GM19372 (cell line): ENCODE measurements around the gene TRIM9.
"Not testable (repeated sequence)": the region's sequence is repeated elsewhere in the genome, so short reads cannot be mapped to it uniquely, and the experiment has no call there.

Experiments used
- ATAC-seq: cut with Tn5 transposase; IDR thresholded peaks from one replicate; pipeline ENCODE4 v1.9.1; 2021; ENCODE audit warnings: mild to moderate bottlenecking, low read depth, moderate library complexity; ENCODE audit not compliant: unreplicated experiment

Gene TRIM9

DNA sequence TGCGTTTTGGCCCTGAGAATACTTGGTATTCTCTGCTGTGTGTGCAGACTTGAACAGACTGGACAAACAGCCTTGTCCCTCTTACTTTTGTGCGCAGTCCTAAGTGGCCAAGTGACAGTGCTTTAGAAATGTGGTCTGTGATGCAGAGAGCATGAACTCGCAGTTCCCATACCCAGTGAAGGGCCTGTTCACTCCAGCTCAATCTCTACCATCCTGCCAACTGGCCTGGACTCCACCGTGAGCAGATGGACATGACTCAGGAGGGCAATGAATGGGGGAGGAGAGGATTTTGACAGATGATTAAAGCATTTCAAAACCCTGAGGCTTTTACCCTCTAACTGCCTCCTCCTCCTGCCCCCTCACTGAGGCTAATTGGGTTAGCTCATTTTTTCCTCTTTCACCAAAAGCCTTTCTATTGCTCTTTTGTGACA lies 88.1 kb downstream of the TRIM9 start:
- ATAC-seq, result no peak

DNA sequence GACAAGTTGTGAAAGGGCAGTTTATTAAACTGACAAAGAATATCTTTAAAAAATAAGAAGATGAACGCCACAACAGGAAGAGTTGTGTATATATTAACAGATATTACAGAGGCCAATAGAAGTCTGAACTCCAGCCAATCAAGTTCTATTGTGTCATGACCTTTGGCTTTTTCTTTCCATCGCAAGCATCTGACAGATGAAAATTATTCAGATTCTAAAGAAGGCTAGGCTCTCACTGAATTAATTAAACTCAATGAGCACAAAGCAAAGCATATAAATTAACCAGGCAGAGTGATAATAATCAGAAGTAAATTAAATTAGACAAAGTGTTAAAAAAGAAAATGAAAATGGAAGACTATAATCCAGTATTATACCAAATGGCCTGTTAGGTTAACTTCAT lies 88.6 kb downstream of the TRIM9 start:
- no peak for ATAC-seq

- ATAC-seq, result no peak
Measured at GRCh38 chr14:51004801-51005526, 89.9 kb downstream of the TRIM9 start.

DNA sequence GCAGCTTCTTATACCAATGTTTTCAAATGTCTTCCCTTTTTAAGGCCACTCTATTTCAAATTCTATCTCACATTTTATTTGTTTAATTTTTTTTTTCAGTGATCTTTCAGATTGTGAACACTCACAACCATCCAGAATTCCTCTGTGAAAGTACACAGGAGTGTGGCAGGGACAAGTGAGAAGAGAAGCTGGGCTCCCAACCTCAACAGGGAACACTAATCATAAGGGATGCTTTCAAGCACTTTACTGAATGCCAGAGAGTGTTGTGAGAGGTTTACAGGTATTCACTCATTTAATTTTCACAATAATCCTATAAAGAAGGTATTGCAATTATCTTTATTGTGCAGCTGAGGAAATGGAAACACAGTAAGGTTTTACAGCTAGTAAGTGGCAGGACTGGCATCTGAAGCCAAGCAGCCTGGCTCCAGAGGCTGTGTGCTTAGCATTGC lies 90.5 kb downstream of the TRIM9 start:
- no peak for ATAC-seq

DNA sequence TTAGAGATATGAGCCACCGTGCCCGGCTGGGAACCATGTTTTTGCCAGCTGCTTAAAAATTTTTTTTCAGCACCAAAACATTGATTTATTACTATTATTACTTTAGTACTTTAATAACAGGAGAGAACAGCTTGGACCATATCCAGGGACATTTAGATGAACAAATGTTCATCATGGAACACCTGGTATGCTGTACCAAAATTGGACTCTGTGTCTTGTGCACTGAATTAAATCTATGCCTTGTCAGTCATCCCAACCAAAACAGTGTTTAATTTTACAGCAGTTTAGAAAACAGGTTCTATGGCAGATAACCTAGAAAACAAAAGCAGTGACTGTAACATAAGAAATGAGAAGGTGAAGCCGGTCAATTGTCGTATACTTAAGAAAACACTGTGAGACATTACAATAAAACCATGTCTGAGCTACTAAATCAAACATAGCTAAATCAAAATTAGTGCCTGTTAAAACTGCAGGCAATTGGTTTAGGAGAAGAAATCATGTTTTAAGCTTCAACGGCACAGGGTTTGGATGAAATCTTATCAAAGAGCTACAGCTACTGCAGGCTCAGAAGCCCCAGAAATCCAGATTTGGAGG lies 92.4 kb downstream of the TRIM9 start:
- no peak for ATAC-seq

- ATAC-seq, result no peak
Measured at GRCh38 chr14:51000566-51000965, 94.3 kb downstream of the TRIM9 start.

DNA sequence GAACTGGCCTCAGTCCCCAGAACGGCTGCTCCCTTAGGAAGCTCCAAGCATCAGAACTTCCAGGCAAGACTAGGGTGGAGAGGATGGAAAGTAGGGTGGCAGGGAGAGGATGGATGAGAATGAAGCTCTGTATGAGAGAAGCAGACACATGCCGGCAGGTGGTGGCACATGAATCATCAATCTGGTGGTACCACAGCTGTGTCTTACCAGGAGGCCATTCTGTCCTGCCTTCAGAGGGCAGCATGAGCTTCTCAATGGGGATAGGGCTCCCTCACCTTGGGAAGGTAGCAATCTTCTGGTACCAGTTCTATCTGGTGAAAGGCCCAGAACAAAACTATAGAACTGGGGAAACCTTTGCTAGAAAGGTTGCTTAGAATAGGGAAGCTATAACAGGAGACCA lies 95.2 kb downstream of the TRIM9 start:
- ATAC-seq, result no peak

- ATAC-seq, result no peak
Measured at GRCh38 chr14:50998612-50999011, 96.3 kb downstream of the TRIM9 start.

DNA sequence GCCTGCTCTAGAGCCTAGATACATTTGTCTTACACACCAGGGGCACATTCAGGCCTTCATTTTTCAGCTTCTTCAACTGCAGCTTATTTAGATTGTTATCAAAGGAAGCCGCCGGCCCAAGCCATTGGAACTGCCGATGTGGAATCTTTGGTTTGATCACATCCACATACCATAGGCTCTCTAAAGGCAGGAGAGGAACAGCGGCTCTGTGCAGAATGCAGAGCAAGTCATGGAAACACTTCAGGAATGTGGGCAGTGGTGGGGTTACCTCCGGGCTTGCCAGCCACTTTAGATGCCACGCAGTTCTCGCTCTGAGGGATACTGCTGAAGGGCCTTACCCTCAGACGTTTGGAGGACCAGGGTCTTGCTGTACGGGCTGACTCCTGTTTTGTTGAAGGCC lies 97.2 kb downstream of the TRIM9 start:
- ATAC-seq, result no peak

DNA sequence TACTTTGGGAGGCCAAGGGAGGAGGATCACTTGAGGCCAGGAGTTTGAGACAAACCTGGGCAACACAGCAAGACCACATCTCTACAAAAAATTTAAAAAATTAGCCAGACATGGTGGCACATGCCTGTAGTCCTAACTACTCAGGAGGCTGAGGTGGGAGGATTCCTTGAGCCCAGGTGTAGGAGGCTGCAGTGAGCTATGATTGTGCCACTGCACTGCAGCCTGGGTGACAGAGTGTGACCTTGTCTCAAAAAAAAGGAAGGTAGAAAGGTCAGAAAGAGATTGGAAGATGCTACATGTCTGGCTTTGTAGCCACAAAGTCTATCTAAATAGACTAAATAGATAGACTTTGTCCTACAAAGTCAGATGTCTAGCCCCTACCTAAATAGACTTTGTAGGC lies 100.7 kb downstream of the TRIM9 start:
- ATAC-seq, result not testable (repeated sequence)

- ATAC-seq, result no peak
Measured at GRCh38 chr14:50985859-50986331, 109.0 kb downstream of the TRIM9 start.

DNA sequence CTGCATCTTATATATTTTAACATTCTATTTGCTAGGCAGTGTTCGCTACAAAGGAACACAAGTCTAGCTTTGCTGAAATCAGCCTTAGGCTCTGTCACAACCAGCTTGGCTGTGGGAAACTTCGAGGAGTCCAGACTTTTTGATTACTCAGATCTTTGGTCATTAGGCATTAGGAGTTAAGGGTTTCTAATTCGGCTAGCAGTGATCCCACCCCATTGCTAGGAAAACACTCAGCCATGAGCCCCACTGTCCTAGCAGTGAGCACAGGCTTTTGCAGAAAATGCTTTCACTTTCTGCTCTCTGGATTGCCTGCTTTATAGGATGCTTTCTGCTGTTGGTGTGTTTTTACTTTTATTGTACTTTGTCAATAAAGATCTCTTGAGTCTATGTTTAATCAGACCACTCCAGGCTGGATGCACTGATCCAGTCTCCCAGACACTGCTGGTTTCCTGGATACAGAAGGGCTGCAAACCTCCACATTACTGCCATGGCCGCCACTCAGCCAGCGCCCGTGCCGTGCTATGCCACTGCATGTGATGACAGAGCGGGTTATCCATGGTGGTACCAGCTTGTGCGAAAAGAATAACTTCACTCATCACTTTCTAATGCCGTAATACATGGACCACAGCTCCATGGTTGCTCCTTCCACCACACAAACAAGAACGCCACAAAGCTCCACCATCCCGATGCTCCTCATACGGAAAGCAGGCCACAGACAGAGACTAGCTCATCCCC lies 109.6 kb downstream of the TRIM9 start:
- no peak for ATAC-seq

GRCh38 chr14:50984036-50984710 lies 110.7 kb downstream of the TRIM9 start:
- ATAC-seq, result no peak

DNA sequence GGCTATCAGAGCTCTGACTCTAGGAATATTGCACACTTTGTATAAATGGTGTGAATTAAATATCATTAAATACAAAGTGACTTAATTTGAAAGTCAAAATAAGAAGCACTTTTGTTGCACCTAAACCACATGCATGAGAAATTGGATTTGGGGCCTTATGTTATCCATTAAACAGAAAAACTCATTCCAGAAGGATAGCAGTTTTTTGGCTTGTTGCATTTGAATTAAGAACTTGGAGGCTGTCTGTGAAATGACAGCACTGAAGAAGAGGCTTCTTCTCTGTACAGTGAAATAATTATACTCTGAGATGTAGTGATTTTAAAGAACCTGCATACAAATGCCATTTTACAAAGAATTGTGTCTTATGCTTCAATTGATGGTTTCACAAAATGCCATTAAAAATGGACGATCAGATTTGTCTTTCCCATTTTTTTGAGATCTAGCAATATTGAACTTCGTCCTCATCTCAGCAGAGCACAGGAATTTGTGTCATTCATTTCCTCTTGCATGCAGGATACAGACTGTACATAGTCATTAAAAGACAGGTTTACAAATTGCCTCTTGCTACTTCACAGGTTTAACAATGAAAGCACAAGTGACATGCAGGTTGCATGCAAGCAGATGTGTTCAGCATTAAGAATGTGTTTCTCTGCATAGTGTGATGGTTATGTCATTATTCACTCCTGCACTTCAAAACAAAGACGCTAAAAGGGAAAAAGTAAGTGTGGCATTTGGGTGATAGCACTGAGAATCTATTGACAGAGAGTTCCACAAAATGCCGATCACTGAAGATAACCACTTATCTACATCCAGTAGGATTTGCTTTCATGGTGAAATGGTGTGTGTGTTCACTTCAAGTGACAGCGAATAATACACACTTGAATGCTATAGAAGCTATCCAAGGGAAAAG lies 114.7 kb downstream of the TRIM9 start:
- no peak for ATAC-seq

GRCh38 chr14:50978888-50979287 lies 116.0 kb downstream of the TRIM9 start:
- peak; percentile 89 for ATAC-seq

- no peak for ATAC-seq
Measured at GRCh38 chr14:50978529-50978871, 116.4 kb downstream of the TRIM9 start.

- no peak for ATAC-seq
Measured at GRCh38 chr14:50977863-50978528, 116.9 kb downstream of the TRIM9 start.

GRCh38 chr14:50974118-50974517 lies 120.8 kb downstream of the TRIM9 start:
- no peak for ATAC-seq

DNA sequence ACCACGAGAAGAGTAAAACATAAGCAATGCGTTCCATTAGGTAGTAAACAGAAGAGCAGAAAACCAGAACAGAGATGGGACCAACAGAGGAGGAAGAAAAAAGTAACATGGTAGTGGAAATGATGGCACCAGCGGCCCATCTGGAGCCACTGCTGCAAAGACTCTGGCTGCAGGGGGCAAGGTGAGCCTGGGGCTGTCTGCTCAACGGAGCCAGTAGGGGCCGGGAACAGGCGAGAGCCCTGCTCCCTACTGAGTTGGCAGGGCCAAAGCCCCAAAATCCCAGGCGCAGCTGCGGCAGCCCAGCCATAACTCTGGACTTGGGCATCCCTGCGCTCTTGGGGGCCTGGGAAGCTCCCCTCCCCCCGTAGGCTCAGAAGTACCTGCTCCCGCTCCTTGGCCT lies 122.2 kb downstream of the TRIM9 start:
- no peak for ATAC-seq
